ENCODE results near the gene VANGL2. TPM values are rescaled to one million over a fixed set of nuclear protein-coding genes. Genes with fewer than 3 reads are reported as not detected.

VANGL2 gene
- total RNA-seq, 1 experiment from 2014 or later = 2.0 TPM

DNA sequence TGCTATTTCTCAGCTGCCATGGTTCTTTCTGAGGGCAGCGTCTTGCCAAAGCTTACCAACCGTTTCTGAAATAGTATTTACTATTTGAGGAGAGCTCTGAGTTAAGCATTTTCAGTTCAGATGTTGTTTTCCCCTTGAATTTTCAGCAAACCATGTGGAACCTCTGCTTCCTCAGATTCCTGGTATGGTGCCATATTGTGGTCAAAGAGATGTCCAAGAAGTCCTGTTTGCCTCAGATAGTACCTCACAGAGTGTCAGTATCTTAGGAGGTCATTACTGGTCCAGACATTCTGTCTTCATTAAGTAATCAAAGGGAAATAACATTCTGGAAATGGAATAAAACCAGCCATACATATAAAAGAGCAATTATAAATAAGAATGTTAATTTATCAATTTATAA, 36.6 kb downstream of the VANGL2 start:
- Mint-ChIP-seq H3K36me3 (ENCODE audit: insufficient read depth, unreplicated experiment) (no peaks in the 10 kb centered on the region), H3K4me3 (ENCODE audit: low read depth, unreplicated experiment) (no peak overlapping the region), H3K27me3 (ENCODE audit: unreplicated experiment) (peaks cover 27% of the 10 kb centered on the region), H3K4me1 (ENCODE audit: low read depth, unreplicated experiment) (no peaks in the 10 kb centered on the region), H3K9me3 (ENCODE audit: low read depth, unreplicated experiment) (no peaks in the 10 kb centered on the region), H3K27ac (ENCODE audit: unreplicated experiment) (no peak overlapping the region)
- TF ChIP-seq, protein P1, sequence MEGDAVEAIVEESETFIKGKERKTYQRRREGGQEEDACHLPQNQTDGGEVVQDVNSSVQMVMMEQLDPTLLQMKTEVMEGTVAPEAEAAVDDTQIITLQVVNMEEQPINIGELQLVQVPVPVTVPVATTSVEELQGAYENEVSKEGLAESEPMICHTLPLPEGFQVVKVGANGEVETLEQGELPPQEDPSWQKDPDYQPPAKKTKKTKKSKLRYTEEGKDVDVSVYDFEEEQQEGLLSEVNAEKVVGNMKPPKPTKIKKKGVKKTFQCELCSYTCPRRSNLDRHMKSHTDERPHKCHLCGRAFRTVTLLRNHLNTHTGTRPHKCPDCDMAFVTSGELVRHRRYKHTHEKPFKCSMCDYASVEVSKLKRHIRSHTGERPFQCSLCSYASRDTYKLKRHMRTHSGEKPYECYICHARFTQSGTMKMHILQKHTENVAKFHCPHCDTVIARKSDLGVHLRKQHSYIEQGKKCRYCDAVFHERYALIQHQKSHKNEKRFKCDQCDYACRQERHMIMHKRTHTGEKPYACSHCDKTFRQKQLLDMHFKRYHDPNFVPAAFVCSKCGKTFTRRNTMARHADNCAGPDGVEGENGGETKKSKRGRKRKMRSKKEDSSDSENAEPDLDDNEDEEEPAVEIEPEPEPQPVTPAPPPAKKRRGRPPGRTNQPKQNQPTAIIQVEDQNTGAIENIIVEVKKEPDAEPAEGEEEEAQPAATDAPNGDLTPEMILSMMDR (IDR thresholded peaks at IDR 0.05; ENCODE audit: unreplicated experiment) = no peak
- no peak for DNase-seq
- BruUV-seq (replicated peaks) = no TSS peak
- CTCF ChIA-PET = no interaction called here
- intact Hi-C loops (cut with micrococcal nuclease; ENCODE audit: unreplicated experiment) = no loop called here

DNA sequence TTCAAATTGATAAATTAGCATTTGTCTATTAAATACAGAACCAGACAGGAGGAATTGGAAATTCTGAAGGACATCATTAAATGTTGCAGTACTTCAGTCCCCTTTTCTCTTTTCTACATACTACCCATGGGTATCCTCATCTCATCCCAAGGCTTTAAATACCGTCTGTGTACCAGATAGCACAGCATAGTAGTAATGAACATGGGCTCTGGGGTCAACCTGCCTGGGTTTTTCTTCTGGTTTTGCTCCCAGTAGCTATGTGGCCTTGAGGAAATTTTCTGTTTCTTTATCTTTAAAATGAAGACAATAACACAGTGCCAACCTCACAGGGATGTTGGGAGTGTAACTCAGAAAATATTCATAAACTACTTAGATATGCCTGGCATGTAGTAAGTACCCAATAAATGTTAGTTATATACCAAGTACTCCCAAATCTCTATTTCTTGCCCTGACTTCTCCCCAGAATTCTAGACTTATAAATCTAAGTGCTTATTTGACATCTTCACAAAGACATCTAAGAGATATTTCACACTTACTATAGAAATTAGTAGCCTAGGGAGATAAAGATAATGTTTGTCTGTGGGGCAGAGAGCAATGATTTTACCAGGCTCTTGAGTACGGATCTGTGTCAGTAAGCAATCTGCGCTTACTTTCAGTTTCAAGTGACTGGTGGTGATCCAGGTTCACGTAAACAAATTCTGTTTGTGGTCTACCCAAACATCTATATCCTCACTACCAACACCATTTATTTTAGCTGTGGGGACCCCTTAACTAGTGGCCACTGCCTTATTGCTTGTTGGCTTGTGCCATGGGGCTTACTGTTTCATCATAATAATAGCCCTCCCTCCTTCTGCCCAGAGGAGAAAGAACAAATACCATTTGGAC, 37.3 kb downstream of the VANGL2 start:
- H3K4me1 Mint-ChIP-seq (ENCODE audit: low read depth, unreplicated experiment) = no peaks in the 10 kb centered on the region
- no peaks in the 10 kb centered on the region for H3K36me3 Mint-ChIP-seq (ENCODE audit: insufficient read depth, unreplicated experiment)
- H3K4me3 Mint-ChIP-seq (ENCODE audit: low read depth, unreplicated experiment) = no peak overlapping the region
- TF ChIP-seq, protein P1 (IDR thresholded peaks at IDR 0.05; ENCODE audit: unreplicated experiment) = no peak
- no peak for DNase-seq
- H3K9me3 Mint-ChIP-seq (ENCODE audit: low read depth, unreplicated experiment) = no peaks in the 10 kb centered on the region
- CTCF ChIA-PET = no interaction called here
- no TSS peak for BruUV-seq (replicated peaks)
- peaks cover 27% of the 10 kb centered on the region for H3K27me3 Mint-ChIP-seq (ENCODE audit: unreplicated experiment)
- intact Hi-C loops (cut with micrococcal nuclease; ENCODE audit: unreplicated experiment) = no loop called here
- H3K27ac Mint-ChIP-seq (ENCODE audit: unreplicated experiment) = no peak overlapping the region

DNA sequence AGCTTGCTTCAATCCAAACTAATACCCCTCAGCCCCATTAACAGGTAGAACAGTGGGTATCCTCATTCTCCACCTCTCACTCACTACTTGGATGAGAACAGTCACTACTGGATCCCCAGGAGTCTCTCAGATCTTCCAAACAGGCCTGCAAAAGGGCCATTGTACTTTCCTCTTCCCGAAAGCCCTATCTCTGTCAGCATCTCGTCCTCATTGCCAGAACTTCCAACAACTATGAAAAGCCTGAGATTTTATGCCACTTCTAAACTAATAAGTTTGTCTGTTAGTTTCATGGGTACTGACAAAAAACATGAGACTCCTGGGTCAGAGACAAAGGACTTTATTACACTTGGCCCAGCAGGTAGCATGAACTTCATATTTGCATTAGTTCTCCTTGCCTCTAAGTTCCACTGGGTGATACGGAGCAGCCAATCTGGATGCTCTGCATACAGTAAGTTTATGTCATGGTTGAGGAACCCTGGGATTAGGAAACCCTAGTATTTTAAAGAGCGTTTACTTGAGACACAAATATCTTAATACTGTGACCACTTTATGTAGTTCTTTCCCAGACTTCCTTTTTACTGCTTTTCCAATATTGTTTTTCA, 38.1 kb downstream of the VANGL2 start:
- no peak overlapping the region for H3K27ac Mint-ChIP-seq (ENCODE audit: unreplicated experiment)
- no peak for DNase-seq
- no peaks in the 10 kb centered on the region for H3K36me3 Mint-ChIP-seq (ENCODE audit: insufficient read depth, unreplicated experiment)
- BruUV-seq (replicated peaks) = no TSS peak
- H3K9me3 Mint-ChIP-seq (ENCODE audit: low read depth, unreplicated experiment) = no peaks in the 10 kb centered on the region
- H3K4me1 Mint-ChIP-seq (ENCODE audit: low read depth, unreplicated experiment) = no peaks in the 10 kb centered on the region
- intact Hi-C loops (cut with micrococcal nuclease; ENCODE audit: unreplicated experiment) = no loop called here
- peaks cover 27% of the 10 kb centered on the region for H3K27me3 Mint-ChIP-seq (ENCODE audit: unreplicated experiment)
- no peak overlapping the region for H3K4me3 Mint-ChIP-seq (ENCODE audit: low read depth, unreplicated experiment)
- CTCF ChIA-PET = no interaction called here
- TF ChIP-seq, protein P1 (IDR thresholded peaks at IDR 0.05; ENCODE audit: unreplicated experiment) = no peak

DNA sequence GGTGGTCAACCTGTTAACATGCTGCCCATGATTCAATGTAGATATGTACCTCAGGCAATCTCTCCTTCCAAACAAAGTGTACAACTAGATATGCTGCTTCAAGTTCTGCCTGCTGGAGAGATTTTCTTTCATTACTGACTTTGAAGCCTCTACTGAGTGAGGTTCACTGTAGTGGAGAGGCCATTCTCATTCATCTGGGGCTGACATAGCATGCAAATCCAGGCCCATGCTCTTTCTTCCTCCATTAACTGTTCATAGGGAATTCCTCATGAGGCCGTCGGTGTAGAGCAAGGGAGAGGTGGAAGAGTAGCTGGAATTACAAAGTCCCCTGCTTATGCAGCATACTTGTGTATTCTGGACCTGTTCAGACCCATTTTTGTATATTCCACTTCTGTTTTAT, 38.6 kb downstream of the VANGL2 start:
- H3K9me3 Mint-ChIP-seq (ENCODE audit: low read depth, unreplicated experiment) = no peaks in the 10 kb centered on the region
- DNase-seq = no peak
- no peaks in the 10 kb centered on the region for H3K36me3 Mint-ChIP-seq (ENCODE audit: insufficient read depth, unreplicated experiment)
- H3K4me3 Mint-ChIP-seq (ENCODE audit: low read depth, unreplicated experiment) = no peak overlapping the region
- intact Hi-C loops (cut with micrococcal nuclease; ENCODE audit: unreplicated experiment) = no loop called here
- no peak overlapping the region for H3K27ac Mint-ChIP-seq (ENCODE audit: unreplicated experiment)
- no peaks in the 10 kb centered on the region for H3K4me1 Mint-ChIP-seq (ENCODE audit: low read depth, unreplicated experiment)
- BruUV-seq (replicated peaks) = no TSS peak
- peaks cover 23% of the 10 kb centered on the region for H3K27me3 Mint-ChIP-seq (ENCODE audit: unreplicated experiment)
- CTCF ChIA-PET = interaction anchor here (0.6 kb wide), 1 partner anchor 234 kb away, joined by 4 read pairs; no protein-coding TSS in a partner anchor
- TF ChIP-seq, protein P1 (IDR thresholded peaks at IDR 0.05; ENCODE audit: unreplicated experiment) = no peak
